Activated T-cell treated with anti-CD3 and anti-CD28 coated beads for 1 hour (primary cell): ENCODE data around the gene AP5Z1.
A peak's percentile ranks its signal among the peaks of the same experiment; 100 is the strongest.

Source experiments
- DNase-seq: peaks from one replicate; pipeline ENCODE4 v3.0.0-alpha.2; 2020; ENCODE audit warnings: low read depth

AP5Z1 gene, protein sequence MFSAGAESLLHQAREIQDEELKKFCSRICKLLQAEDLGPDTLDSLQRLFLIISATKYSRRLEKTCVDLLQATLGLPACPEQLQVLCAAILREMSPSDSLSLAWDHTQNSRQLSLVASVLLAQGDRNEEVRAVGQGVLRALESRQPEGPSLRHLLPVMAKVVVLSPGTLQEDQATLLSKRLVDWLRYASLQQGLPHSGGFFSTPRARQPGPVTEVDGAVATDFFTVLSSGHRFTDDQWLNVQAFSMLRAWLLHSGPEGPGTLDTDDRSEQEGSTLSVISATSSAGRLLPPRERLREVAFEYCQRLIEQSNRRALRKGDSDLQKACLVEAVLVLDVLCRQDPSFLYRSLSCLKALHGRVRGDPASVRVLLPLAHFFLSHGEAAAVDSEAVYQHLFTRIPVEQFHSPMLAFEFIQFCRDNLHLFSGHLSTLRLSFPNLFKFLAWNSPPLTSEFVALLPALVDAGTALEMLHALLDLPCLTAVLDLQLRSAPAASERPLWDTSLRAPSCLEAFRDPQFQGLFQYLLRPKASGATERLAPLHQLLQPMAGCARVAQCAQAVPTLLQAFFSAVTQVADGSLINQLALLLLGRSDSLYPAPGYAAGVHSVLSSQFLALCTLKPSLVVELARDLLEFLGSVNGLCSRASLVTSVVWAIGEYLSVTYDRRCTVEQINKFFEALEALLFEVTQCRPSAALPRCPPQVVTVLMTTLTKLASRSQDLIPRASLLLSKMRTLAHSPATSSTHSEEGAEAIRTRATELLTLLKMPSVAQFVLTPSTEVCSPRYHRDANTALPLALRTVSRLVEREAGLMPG

DNA sequence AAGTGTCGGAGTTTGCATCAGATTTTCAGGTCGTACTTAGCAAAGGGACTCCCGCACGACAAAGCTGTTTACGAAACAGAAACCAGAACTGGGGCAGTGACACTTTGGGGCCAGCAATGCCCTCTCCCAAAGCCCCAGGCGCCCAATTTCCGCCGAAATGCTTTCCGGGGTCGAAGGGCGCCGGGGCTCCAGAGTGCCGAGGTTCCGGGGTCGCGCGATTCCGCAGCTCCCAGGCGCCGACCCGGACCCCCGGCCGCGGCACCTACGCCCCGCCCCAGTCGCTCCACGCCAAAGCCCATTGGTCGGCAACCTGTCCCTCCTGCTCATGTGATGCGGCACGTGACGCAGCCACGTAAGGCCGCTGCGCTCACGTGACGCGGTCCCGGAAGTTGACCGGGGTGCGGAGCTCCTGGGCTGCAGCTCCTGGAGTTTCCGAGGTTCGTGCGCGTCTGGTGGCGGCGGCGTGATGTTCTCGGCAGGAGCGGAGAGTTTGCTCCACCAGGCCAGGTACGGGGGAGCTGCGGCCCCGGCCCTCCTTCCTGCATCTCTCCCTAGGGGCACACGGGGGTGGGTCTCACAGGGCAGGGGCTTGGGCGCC lies at the start of gene AP5Z1:
Gene AP5Z1 (plus strand): TSS at position 374 of the 598 bp plus-strand sequence. CDS start 93 bp downstream, at position 467.
- peak; percentile 91 for DNase-seq

- no peak for DNase-seq
Measured at GRCh38 chr7:4725850-4726450, 49.5 kb upstream of the AP5Z1 start.

- no peak for DNase-seq
Measured at GRCh38 chr7:4726566-4726965, 48.9 kb upstream of the AP5Z1 start.

DNA sequence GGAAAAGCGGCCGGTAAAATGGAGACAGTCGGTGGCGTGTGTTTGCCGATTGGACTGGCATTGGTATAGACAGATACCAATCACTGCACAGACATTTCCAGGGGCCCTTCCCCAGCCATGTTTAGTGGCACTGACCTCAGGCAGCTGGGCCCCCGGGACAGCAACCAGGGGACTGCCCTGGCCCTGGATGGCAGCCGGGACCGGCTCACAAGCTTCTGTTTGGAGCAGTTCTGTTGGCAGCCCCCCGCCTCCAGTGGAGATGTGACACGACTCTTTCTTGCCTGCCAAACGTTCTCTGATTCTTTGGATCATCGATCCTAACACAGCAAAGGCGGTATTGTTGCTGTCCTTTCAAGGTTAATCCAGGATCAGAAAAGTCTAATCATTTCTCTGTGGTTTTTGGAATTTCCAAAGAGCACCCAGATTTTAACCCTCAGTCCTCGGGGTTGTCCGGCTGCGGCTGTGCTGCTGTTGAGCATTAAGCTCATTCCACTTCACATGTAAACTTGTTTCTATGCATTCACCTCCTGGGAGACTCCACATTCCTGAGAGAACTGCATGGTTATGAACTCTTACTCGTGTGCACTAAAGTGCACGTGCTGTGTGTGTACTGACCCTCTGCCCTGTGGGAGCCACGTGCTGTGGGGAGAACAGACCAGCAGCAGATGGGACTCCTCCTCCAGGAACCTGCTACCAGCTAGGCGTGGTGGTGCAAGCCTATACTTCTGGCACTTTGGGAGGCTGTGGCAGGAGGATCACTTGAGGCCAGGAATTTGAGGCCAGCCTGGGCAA lies 47.3 kb upstream of the AP5Z1 start:
- DNase-seq, result no peak

DNA sequence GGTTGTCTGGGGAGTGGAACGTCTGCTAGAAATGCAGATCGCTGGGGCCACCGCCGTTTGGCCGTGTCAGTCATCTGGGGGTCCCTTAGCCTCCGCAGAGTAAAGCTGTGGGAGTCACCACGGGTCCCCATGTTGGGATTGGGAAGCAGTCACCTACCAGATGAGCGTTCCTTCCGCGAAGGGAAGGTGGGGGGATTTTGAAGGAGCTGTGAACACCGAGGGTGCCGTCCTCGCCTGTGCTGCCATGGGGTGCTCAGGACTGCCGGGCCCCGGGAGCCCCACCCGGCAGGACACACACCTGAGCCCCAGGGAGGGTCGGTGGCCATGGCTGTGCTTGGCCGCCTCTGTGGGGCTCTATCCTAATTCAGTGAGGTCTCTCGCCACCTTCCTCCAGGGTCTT lies 46.2 kb upstream of the AP5Z1 start:
- DNase-seq, result no peak

GRCh38 chr7:4730276-4730675 lies 45.1 kb upstream of the AP5Z1 start:
- no peak for DNase-seq

- no peak for DNase-seq
Measured at GRCh38 chr7:4730971-4731370, 44.5 kb upstream of the AP5Z1 start.

- DNase-seq, result no peak
Measured at GRCh38 chr7:4731803-4732202, 43.6 kb upstream of the AP5Z1 start.

DNA sequence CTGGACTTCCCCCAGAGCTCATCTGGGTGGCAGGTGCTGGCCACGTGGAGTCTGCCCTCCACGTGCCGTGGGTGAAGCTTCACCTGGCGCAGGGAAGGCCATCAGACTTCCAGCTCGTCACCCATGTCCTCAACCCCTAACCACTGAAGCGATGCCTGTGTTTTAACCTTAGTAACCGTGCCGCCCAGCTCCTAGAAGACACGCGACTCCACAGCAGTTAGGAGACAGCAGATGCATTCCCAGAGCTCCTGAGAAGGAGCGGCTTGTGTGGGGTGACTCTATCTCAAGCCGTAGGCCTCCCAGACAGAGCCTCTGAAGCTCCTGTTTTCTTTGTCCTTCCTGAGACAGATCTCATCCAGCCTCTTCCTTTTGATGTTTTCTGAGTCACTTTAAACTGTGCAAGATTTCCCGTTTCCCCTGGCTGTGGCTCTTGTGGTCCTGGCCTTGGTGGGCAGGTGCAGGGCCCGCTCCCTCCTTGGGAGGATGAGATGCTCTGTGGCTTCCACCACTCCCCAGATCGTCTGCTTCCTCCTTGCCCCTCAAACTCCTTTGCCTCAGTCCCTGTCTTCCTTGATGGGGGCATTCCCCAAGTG lies 41.4 kb upstream of the AP5Z1 start:
- DNase-seq, result no peak

GRCh38 chr7:4734587-4735345 lies 40.7 kb upstream of the AP5Z1 start:
- no peak for DNase-seq

DNA sequence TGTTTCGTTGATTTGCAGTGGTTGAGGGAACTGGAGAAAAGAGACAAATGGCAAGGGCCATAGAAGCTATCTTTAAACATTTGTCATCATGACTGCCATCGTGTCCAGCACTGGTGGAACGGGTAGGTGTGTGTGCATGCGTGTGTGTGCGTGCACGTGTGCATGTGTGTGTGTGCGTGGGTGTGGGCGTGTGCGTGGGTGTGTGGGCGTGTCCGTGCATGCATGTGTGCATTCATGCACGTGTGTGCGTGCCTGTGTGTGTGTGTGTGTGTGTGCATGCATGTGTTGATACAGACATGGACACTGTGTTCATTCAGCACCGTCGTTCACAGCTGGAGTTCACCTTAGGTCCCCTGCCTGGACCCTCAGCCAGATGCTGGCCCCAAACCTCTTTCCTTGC lies 38.1 kb upstream of the AP5Z1 start:
- no peak for DNase-seq

- DNase-seq, result no peak
Measured at GRCh38 chr7:4738711-4739527, 36.5 kb upstream of the AP5Z1 start.

DNA sequence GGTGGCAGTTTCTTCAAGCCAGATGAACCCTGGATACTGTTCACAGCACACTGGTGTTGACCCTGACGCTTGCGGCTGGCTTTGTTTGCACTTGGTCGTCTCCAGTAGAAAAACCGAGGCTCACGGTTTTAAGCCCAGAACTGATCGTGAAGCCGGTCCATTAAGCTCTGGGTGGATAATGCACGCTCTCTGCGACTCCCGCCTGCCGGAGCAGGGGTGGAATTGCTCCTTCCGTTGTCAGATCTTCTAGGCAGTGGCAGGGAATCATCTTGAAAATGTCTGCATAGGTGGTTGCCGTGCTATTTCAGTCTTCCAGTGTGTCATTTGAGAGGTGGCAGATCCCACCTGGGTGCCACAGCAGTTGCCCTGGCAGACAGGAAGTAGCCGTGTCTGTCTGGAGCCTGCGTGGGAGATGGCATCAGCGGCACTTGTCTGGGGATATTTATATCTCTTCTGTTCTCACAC lies 35.9 kb upstream of the AP5Z1 start:
- DNase-seq, result no peak

GRCh38 chr7:4740796-4741195 lies 34.6 kb upstream of the AP5Z1 start:
- DNase-seq, result no peak

GRCh38 chr7:4742051-4742573 lies 33.3 kb upstream of the AP5Z1 start:
- DNase-seq, result no peak

GRCh38 chr7:4742852-4743251 lies 32.6 kb upstream of the AP5Z1 start:
- no peak for DNase-seq

DNA sequence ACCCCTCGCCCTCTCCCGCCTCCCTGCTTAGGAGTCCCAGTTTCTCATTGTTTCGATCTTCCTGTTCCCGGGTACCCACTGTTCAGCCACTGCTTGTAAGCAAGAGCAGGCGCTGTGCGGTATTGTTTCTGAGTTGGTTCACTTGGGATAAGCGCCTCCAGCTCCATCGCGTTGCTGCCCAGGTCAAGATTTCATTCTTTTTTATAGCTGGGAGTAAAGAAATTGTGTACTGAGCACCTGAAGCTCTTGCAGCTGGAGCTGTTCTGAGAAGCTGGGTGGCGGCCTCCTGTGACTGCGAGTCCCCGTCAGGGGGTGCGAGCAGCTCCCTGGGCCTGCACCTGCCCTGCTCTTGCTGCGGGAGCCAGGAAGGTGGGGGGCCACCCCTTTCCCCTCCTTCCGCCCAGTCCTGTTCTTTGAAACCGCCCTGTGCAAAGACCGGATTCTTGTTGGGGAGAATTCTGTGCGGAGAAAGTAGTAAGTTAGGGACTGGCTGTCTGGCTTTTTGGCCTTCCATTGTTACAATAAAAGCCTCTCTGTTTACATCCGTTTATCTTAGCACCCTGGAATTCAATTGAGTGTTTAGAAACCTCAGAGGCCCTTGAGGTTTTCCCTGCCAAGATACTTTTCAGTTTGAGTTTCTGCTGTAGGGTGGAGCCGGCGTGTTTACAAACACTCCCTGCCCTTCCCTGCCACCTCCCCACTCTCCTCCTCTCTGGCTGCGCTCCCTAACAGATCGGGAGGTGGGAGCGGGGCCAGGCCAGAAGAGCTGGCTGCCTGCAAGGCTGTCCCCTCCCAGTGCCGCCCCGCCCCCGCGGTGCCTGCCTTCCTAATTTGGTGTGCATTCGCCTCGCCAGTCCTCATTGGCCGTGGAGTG lies 30.8 kb upstream of the AP5Z1 start:
- DNase-seq, result peak; percentile 60

DNA sequence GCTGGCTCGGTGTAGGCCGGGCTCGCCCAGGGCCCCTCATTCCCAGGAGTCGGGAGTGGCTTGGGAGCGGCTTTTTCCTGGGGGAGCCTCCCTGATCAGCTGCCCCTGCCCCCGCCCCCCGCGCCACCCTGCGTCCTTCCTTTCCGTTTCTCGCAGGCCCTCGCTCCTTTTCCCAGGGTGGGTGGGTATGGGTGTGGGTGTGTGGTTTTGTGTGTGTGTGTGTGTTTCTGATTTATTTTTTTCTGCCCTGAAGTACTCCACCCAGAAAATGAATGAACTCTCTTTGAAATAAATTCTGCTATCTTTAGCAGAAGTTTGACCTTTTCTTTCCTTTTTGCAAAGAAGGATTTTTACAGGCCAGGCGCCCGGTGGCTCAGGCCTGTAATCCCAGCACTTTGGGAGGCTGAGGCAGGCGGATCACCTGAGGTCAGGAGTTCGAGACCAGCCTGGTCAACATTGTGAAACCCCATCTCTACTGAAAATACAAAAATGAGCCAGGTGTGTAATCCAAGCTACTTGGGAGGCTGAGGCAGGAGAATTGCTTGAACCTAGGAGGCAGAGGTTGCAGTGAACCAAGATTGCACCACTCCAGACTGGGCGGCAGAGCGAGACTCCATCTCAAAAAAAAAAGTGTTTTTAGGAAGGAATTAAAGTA lies 30.0 kb upstream of the AP5Z1 start:
- DNase-seq, result no peak
